ENCODE measurements around the gene PPP1R14B. TPM values are rescaled to one million over a fixed set of nuclear protein-coding genes. Genes with fewer than 3 reads are reported as not detected.

Gene PPP1R14B, protein sequence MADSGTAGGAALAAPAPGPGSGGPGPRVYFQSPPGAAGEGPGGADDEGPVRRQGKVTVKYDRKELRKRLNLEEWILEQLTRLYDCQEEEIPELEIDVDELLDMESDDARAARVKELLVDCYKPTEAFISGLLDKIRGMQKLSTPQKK
- total RNA-seq: 85.7 TPM

DNA sequence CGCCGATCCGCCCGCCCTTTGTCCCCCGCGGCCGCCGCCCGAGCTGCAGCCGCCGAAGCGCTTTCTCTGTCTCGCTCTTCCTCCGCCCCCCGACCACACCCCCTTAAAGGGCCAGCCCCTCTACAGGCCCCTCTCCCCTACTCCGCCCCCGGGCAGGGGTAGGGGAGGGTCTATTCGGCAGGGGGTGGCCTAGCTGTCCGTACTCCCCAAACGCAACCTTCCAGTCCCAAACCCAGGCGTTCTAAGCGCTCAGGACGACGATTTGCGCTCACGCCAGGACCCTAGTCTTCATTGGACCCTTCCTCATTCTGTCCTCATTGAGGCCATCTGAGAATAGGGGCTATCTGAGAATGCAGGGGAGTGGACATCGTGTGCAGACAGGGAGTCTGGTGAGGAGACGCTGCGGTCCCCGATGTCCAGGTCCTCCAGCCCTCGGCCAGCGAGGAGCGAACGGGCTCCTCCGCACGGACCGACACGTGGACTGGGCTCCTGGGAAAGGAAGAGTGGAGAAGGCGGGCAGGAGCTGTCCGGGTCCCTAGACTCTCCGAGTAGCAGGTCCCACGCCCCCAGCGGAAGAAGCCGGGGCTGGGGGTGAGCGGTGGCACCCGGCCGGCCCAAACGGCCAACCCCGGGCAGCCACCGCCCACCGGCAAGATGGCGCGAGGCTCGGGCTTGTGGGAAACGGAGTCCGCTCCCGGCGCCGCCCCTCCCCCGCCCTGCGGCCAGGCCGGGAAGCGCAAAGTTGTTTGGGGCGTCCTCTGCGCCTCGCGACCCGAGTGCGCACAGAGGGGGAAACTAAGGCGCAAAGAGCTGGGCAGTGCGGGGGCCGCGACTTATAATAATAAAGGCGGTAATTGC is at the start of gene PPP1R14B:
Gene PPP1R14B (minus strand): TSS at position 73 of the 858 bp plus-strand sequence. CDS start 270 bp downstream, outside the sequence.
- Histone ChIP-seq H3K4me1 (peaks cover 15 to 29% of the 10 kb centered on the region in 2 donors), H3K27me3 (no peaks in the 10 kb centered on the region), H3K4me3 (peak within 1 kb of the TSS; percentile 68 to 79), H3K36me3 (peaks cover 11 to 13% of the 10 kb centered on the region in 2 donors), H3K9me3 (no peaks in the 10 kb centered on the region), H3K27ac (peak within 1 kb of the TSS; percentile 80 to 94)
- peak in 1 of 2 donors; percentile 94 for DNase-seq (ENCODE audit: low spot score in 2 of 2)
- peak in 2 of 3 experiments; percentile 14 to 26 for TF ChIP-seq CTCF (IDR thresholded peaks at IDR 0.05)
- intact Hi-C loops (cut with DNase I): no loop called here

- no peak for TF ChIP-seq CTCF (IDR thresholded peaks at IDR 0.05)
- peaks cover 14% of the 10 kb centered on the region for H3K27me3 ChIP-seq
Measured at GRCh38 chr11:64296236-64296635, 49.5 kb upstream of the PPP1R14B start.

GRCh38 chr11:64295760-64296159 is 49.0 kb upstream of the PPP1R14B start:
- intact Hi-C loops (cut with DNase I): no loop called here

More at GRCh38 chr11:64296236-64296635, 49.5 kb upstream of the PPP1R14B start:
- no peak overlapping the region for H3K4me3 ChIP-seq
- peaks cover 17 to 25% of the 10 kb centered on the region in 2 donors for H3K4me1 ChIP-seq
- intact Hi-C loops (cut with DNase I): no loop called here
- H3K27ac ChIP-seq: no peak overlapping the region
- H3K9me3 ChIP-seq: no peaks in the 10 kb centered on the region
- DNase-seq (ENCODE audit: low spot score in 2 of 2): no peak
- H3K36me3 ChIP-seq: no peaks in the 10 kb centered on the region

GRCh38 chr11:64294774-64295173 is 48.0 kb upstream of the PPP1R14B start:
- no peak overlapping the region for H3K27ac ChIP-seq
- H3K36me3 ChIP-seq: no peaks in the 10 kb centered on the region
- peaks cover 7 to 13% of the 10 kb centered on the region in 2 donors for H3K4me1 ChIP-seq
- no peak overlapping the region for H3K4me3 ChIP-seq
- H3K27me3 ChIP-seq: peaks cover 22% of the 10 kb centered on the region
- no peaks in the 10 kb centered on the region for H3K9me3 ChIP-seq
- intact Hi-C loops (cut with DNase I): no loop called here
- no peak for DNase-seq (ENCODE audit: low spot score in 2 of 2)
- no peak for TF ChIP-seq CTCF (IDR thresholded peaks at IDR 0.05)

More at GRCh38 chr11:64295760-64296159, 49.0 kb upstream of the PPP1R14B start:
- peaks cover 19% of the 10 kb centered on the region for H3K27me3 ChIP-seq
- H3K36me3 ChIP-seq: no peaks in the 10 kb centered on the region
- H3K27ac ChIP-seq: no peak overlapping the region
- no peaks in the 10 kb centered on the region for H3K9me3 ChIP-seq
- DNase-seq (ENCODE audit: low spot score in 2 of 2): no peak
- no peak for TF ChIP-seq CTCF (IDR thresholded peaks at IDR 0.05)
- peaks cover 17 to 23% of the 10 kb centered on the region in 2 donors for H3K4me1 ChIP-seq
- H3K4me3 ChIP-seq: no peak overlapping the region

- Histone ChIP-seq H3K36me3 (no peaks in the 10 kb centered on the region), H3K27ac (no peak overlapping the region), H3K4me3 (peak overlapping the region; percentile 47 to 61), H3K9me3 (no peaks in the 10 kb centered on the region), H3K27me3 (peaks cover 22% of the 10 kb centered on the region), H3K4me1 (peaks cover 7 to 10% of the 10 kb centered on the region in 2 donors)
- intact Hi-C loops (cut with DNase I): no loop called here
- no peak for TF ChIP-seq CTCF (IDR thresholded peaks at IDR 0.05)
- no peak for DNase-seq (ENCODE audit: low spot score in 2 of 2)
Measured at GRCh38 chr11:64292460-64293254, 45.9 kb upstream of the PPP1R14B start.
